Fibroblast of upper back skin (primary cell): ENCODE results near the gene OR51B6.
"Not testable (repeated sequence)": the region's sequence is repeated elsewhere in the genome, so short reads cannot be mapped to it uniquely, and the experiment has no call there.

Experiments
- DNase-seq: peaks from one replicate; pipeline ENCODE4 v3.0.0-alpha.2; 2013

The OR51B6 gene

DNA sequence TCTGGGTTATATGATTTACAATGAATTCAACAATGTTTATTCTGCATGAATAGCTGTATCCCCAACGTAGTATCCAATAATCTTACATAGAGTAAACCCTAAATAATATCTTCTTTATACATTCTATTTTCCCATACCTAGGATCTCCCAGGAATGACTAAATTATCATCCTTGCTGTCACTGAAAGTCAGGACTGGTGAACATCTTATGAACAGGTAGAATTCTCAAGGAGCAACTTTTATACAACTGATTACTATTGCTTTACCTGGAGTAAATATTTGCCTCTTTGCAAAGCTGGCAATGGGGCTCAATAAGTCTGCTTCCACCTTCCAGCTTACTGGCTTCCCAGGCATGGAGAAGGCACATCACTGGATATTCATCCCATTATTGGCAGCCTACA lies at the start of gene OR51B6:
TSS of gene OR51B6 (plus strand) at position 301 of the 400 bp plus-strand sequence. CDS start at position 301, 0 bp downstream.
- DNase-seq, result no peak

- no peak for DNase-seq
Observed at GRCh38 chr11:5301846-5302245, 49.5 kb upstream of the OR51B6 start, which contains the start of gene OR51B4. Gene OR51B4 (minus strand): TSS chr11:5301946. CDS start chr11:5301946, 0 bp downstream.

DNA sequence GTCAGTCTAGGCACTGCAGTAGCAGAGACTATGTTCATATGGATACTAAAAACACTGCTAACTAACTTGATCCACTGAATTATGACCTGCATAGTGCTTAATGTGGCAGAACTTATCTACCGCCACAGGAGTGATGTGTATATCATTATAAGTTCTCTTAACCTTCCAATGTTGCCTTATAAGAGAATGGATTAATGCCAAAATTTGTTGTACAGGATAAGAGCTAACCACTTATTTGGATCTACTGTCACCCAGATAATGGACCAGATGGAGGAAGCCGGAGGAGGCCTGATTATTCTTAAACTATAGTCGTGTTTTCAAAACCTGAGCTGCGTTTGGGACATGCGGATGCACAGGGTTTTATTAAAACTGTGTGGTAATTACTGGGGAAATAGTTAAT lies 47.7 kb upstream of the OR51B6 start:
- no peak for DNase-seq

DNA sequence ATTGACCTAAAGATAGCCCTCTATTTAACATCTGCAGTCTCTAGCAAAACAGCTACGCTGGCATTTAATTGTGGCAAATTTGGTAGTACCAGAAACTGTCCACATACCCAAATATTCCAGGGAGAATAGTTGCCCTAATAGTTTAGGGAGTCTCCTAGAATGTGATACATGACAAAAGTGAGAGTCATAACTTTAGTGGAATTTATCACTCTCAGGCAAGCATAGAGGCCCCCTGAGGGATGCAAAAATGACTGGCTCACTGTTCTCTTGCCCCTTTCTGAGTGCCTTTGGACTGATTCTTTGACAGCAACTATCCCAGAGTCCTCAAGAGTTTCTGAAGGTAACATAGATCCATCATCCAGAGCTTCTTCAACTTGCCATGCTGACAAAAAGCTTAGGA lies 47.3 kb upstream of the OR51B6 start:
- peak; percentile 14 for DNase-seq

GRCh38 chr11:5307256-5308019 lies 43.9 kb upstream of the OR51B6 start:
- DNase-seq, result no peak

DNA sequence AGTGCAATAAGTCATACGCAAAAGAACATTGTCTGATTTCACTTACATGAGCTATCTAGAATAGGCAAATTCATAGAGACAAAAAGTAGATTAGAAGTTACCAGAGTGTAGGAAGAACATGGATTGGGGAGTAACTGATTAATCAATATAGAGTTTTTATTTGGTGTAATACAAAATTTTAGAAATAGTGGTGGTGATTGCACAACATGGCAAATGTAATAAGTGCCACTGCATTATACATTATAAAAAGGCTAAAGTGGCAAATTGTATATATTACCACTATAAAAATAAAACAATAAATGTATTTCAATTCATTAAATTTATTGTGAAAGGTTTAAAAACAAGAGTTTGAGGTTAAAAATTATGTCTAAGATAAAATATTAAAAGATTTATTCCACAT lies 40.9 kb upstream of the OR51B6 start:
- no peak for DNase-seq

DNA sequence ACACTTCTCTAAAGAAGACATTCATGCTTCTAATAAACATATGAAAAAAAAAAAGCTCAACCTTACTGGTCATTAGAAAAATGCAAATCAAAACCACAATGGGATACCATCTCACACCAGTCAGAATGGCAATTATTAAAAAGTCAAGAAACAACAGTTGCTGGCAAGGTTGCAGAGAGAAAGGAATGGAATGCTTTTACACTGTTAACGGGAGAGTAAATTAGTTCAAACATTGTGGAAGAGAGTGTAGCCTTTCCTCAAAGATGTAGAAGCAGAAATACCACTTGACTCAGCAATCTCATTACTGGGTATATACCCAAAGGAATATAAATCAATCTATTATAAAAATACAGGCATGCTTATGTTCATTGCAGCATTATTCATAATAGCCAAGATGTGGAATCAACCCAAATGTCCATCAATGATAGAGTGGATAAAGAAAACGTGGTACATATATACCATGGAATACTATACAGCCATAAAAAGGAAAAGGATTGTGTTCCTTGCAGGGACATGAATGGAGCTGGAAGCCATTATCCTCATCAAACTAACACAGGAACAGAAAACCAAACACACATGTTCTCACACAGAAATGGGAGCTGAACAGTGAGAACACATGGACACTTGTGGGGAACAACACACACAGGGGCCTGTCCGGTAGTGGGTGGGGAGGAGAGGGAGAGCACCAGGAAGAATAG lies 37.8 kb upstream of the OR51B6 start:
- not testable (repeated sequence) for DNase-seq

DNA sequence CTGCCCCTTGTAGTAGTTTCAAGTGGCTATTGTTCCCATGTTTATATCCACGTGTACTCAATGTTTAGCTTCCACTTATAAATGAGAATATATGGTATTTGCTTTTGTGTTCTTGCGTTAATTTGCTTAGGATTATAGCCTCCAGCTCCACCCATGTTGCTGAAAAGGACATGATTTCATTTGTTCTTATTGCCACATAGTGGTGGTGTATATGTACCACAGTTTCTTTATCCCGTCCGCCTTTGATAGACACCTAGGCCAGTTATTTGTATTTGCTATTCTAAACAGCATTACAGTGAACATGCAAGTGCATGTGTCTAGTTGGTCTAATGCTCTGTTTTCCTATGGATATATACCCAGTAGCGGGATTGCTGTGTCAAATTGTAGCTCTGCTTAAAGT lies 34.0 kb upstream of the OR51B6 start:
- DNase-seq, result no peak

- DNase-seq, result no peak
Observed at GRCh38 chr11:5324197-5324596, 27.1 kb upstream of the OR51B6 start, which contains the start of gene OR51B2. Gene OR51B2 (minus strand): TSS chr11:5324297. CDS start chr11:5324297, 0 bp downstream.

- no peak for DNase-seq
Observed at GRCh38 chr11:5335170-5335569, 16.1 kb upstream of the OR51B6 start.

GRCh38 chr11:5336331-5336730 lies 15.0 kb upstream of the OR51B6 start:
- peak; percentile 33 for DNase-seq

- DNase-seq, result not testable (repeated sequence)
Observed at GRCh38 chr11:5337253-5337652, 14.1 kb upstream of the OR51B6 start.

- DNase-seq, result no peak
Observed at GRCh38 chr11:5339771-5340322, 11.5 kb upstream of the OR51B6 start.

GRCh38 chr11:5343474-5344335 lies 7.6 kb upstream of the OR51B6 start, which contains the start of gene OR51B5:
Gene OR51B5 (minus strand): TSS chr11:5343524. CDS start chr11:5343524, 0 bp downstream.
- DNase-seq, result no peak

DNA sequence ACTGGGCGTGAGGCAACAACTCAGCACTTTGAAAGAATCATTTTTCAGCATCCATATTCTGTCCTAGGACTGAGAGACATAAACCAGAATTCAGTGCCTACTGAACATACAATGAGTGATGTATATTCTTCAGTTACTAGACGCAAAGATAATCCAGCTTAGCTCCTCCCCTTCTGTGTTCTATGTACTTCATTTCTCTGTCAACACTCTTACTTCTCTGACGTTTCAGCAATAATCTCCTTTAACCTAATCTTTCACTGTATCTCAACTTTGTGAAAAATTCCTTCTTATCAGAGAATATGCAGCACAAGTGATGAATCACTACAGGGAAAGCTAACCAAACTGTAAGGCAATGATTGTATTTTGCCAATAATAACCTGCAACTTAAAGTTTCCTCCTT lies 5.5 kb upstream of the OR51B6 start:
- DNase-seq, result peak; percentile 26

- DNase-seq, result no peak
Observed at GRCh38 chr11:5348551-5349194, 2.6 kb upstream of the OR51B6 start.

GRCh38 chr11:5349550-5349949 lies 1.8 kb upstream of the OR51B6 start:
- DNase-seq, result no peak

DNA sequence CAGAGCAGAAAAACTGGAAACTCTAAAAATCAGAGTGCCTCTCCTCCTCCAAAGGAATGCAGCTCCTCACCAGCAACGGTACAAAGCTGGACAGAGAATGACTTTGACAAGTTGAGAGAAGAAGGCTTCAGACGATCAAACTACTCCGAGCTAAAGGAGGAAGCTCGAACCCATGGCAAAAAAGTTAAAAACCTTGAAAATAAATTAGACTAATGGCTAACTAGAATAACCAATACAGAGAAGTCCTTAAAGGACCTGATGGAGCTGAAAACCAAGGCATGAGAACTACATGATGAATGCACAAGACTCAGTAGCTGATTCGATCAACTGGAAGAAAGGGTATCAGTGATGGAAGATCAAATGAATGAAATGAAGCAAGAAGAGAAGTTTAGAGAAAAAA lies 4.7 kb downstream of the OR51B6 start:
- not testable (repeated sequence) for DNase-seq

GRCh38 chr11:5362017-5362625 lies 10.8 kb downstream of the OR51B6 start:
- no peak for DNase-seq

DNA sequence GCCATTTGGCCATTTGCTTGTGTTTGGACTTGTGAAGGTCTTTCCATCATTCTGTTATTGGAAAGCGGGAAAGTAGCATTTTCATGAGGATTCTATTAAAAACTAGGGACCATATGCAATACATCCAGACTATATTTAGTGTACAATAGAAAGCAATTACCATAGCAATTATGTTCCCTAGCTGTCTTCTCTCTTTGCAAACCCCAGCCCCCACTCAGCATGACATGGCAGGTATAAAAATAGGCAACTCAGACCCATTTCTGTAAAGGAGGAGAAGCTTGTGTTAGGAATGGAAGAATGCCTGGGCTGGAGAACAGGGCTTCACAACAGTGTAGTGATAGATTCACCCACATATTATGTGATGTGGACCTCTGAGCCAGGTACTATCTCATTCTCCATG lies 12.4 kb downstream of the OR51B6 start:
- DNase-seq, result peak; percentile 19

DNA sequence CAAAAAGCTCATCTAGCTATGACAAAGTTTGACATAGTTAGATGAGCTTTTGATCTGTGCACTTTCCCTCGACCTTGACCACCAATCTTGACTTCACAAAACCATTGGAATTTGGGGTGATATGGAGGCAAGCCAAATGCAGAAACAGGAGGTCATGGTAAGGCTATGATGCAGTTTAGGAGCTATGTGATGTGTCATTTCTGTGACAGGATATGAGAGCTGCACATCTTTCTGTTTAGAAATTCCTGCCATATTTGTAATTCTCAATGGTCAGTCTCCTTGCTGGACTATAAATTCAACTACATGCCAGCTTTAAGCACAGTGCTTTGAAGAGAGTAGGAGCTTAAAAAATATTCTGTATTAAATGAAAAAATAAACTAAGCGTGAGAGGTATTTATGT lies 12.9 kb downstream of the OR51B6 start:
- peak; percentile 92 for DNase-seq

- not testable (repeated sequence) for DNase-seq
Observed at GRCh38 chr11:5366365-5366764, 15.1 kb downstream of the OR51B6 start.
